ENCODE data around the gene PDK3. TPM values are rescaled to one million over a fixed set of nuclear protein-coding genes. Genes with fewer than 3 reads are reported as not detected.

Gene PDK3
- total and polyA plus RNA-seq, 4 donors: 4.6 to 18.9 (median 12.1) TPM

GRCh38 chrX:24487571-24487970 lies 22.5 kb downstream of the PDK3 start:
- H3K27ac ChIP-seq (ENCODE audit: low read depth in 1 of 2, low read length in 1 of 2): no peak overlapping the region
- H3K9me3 ChIP-seq (ENCODE audit: control insufficient read depth in 4 of 4, insufficient read depth in 3 of 4, low read length in 3 of 4): no peaks in the 10 kb centered on the region
- no peak for ATAC-seq (ENCODE audit: insufficient read depth, low FRiP score)
- H3K36me3 ChIP-seq (ENCODE audit: control insufficient read depth in 4 of 4, insufficient read depth in 4 of 4, low read length in 4 of 4): no peaks in the 10 kb centered on the region
- DNase-seq: no peak
- peaks cover 0 to 16% (median 14%) of the 10 kb centered on the region in 3 donors for H3K27me3 ChIP-seq (ENCODE audit: control insufficient read depth in 3 of 3, insufficient read depth in 3 of 3, low read length in 2 of 3)
- WGBS, 2 donors: 91 to 96% methylated on average over 3 of the region's 3 CpGs
- no peak overlapping the region for H3K4me3 ChIP-seq
- no peak for TF ChIP-seq CTCF (IDR thresholded peaks at IDR 0.05; ENCODE audit: control extremely low read depth, extremely low read depth)
- no peak overlapping the region for H3K9ac ChIP-seq (ENCODE audit: insufficient read depth in 1 of 2, low read length in 2 of 2)
- peaks cover 0 to 3% (median 0%) of the 10 kb centered on the region in 5 donors for H3K4me1 ChIP-seq (ENCODE audit: control insufficient read depth in 5 of 5, insufficient read depth in 5 of 5, low read length in 5 of 5)

GRCh38 chrX:24491741-24492140 lies 26.7 kb downstream of the PDK3 start:
- no peak overlapping the region for H3K4me3 ChIP-seq

GRCh38 chrX:24493740-24494581 lies 28.9 kb downstream of the PDK3 start:
- TF ChIP-seq CTCF (IDR thresholded peaks at IDR 0.05; ENCODE audit: control extremely low read depth, extremely low read depth): no peak
- Histone ChIP-seq H3K27ac (ENCODE audit: low read depth in 1 of 2, low read length in 1 of 2) (peak overlapping the region in 1 of 2 donors; percentile 11), H3K9me3 (ENCODE audit: control insufficient read depth in 4 of 4, insufficient read depth in 3 of 4, low read length in 3 of 4) (no peaks in the 10 kb centered on the region), H3K27me3 (ENCODE audit: control insufficient read depth in 3 of 3, insufficient read depth in 3 of 3, low read length in 2 of 3) (peaks cover 0 to 14% (median 10%) of the 10 kb centered on the region in 3 donors), H3K9ac (ENCODE audit: insufficient read depth in 1 of 2, low read length in 2 of 2) (no peak overlapping the region), H3K4me3 (no peak overlapping the region), H3K4me1 (ENCODE audit: control insufficient read depth in 5 of 5, insufficient read depth in 5 of 5, low read length in 5 of 5) (peaks cover 0 to 7% (median 0%) of the 10 kb centered on the region in 5 donors), H3K36me3 (ENCODE audit: control insufficient read depth in 4 of 4, insufficient read depth in 4 of 4, low read length in 4 of 4) (peaks cover 0 to 1% (median 0%) of the 10 kb centered on the region in 4 donors)
- DNase-seq (no peak), ATAC-seq (ENCODE audit: insufficient read depth, low FRiP score) (no peak)
- 43 to 44% methylated on average over 6 of the region's 6 CpGs for WGBS, 2 donors

More at GRCh38 chrX:24491741-24492140, 26.7 kb downstream of the PDK3 start:
- peaks cover 0 to 7% (median 0%) of the 10 kb centered on the region in 5 donors for H3K4me1 ChIP-seq (ENCODE audit: control insufficient read depth in 5 of 5, insufficient read depth in 5 of 5, low read length in 5 of 5)
- H3K27me3 ChIP-seq (ENCODE audit: control insufficient read depth in 3 of 3, insufficient read depth in 3 of 3, low read length in 2 of 3): peaks cover 0 to 16% (median 13%) of the 10 kb centered on the region in 3 donors
- DNase-seq: no peak
- no peaks in the 10 kb centered on the region for H3K36me3 ChIP-seq (ENCODE audit: control insufficient read depth in 4 of 4, insufficient read depth in 4 of 4, low read length in 4 of 4)
- no peak for ATAC-seq (ENCODE audit: insufficient read depth, low FRiP score)
- H3K27ac ChIP-seq (ENCODE audit: low read depth in 1 of 2, low read length in 1 of 2): no peak overlapping the region
- no peak for TF ChIP-seq CTCF (IDR thresholded peaks at IDR 0.05; ENCODE audit: control extremely low read depth, extremely low read depth)
- 75 to 91% methylated on average over 4 of the region's 4 CpGs for WGBS, 2 donors
- H3K9ac ChIP-seq (ENCODE audit: insufficient read depth in 1 of 2, low read length in 2 of 2): no peak overlapping the region
- H3K9me3 ChIP-seq (ENCODE audit: control insufficient read depth in 4 of 4, insufficient read depth in 3 of 4, low read length in 3 of 4): no peaks in the 10 kb centered on the region
